Spleen (tissue), 7 donors: ENCODE measurements around the gene ARHGAP36.

ENCODE experiments used
- CTCF ChIP-seq, 11 experiments: fragments of 200-600 bp in 7 of 11; fragments of 450-650 bp in 4 of 11; sonication (generic) in 4 of 11; IDR thresholded peaks in 8 of 11; conservative IDR thresholded peaks in 3 of 11; 1 replicate in 7 of 11; 2 replicates in 4 of 11; pipeline versions ENCODE4 v1.4.0 to v1.8.0; 2016 to 2021; ENCODE audit warnings: antibody characterized with exemption in 11 of 11, inconsistent platforms in 4 of 11, mild to moderate bottlenecking in 1 of 11
- POLR2A ChIP-seq, 3 donors: fragments of 450-650 bp; IDR thresholded peaks; one replicate each; pipeline ENCODE4 v1.5.1; 2017; ENCODE audit warnings: antibody characterized with exemption in 3 of 3, mild to moderate bottlenecking in 1 of 3
- donor health status: DM: no; HTN: no; CAD: no; lungs with moderate emphysema.
- donor health status: DM: no; HTN: no; CAD: no.
- donor health status: DM: no; HTN: no; CAD: no.

- no peak for TF ChIP-seq CTCF (IDR thresholded peaks at IDR 0.05 in 8 of 11, conservative IDR thresholded peaks at IDR 0.05 in 3 of 11)
- TF ChIP-seq POLR2A (IDR thresholded peaks at IDR 0.05): no peak
Observed at GRCh38 chrX:131059246-131059645, 1.1 kb downstream of the ARHGAP36 start.
